Putamen (tissue), 1 donor: ENCODE results near the gene SLC49A4.
A peak's percentile ranks its signal among the peaks of the same experiment; 100 is the strongest.
"Not testable (repeated sequence)": the region's sequence is repeated elsewhere in the genome, so short reads cannot be mapped to it uniquely, and the experiment has no call there.

Experiments
- DNase-seq: peaks from one replicate; pipeline ENCODE4 v3.0.0-alpha.2; 2016; ENCODE audit warnings: low spot score

The SLC49A4 gene, protein sequence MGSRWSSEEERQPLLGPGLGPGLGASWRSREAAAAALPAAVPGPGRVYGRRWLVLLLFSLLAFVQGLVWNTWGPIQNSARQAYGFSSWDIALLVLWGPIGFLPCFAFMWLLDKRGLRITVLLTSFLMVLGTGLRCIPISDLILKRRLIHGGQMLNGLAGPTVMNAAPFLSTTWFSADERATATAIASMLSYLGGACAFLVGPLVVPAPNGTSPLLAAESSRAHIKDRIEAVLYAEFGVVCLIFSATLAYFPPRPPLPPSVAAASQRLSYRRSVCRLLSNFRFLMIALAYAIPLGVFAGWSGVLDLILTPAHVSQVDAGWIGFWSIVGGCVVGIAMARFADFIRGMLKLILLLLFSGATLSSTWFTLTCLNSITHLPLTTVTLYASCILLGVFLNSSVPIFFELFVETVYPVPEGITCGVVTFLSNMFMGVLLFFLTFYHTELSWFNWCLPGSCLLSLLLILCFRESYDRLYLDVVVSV

DNA sequence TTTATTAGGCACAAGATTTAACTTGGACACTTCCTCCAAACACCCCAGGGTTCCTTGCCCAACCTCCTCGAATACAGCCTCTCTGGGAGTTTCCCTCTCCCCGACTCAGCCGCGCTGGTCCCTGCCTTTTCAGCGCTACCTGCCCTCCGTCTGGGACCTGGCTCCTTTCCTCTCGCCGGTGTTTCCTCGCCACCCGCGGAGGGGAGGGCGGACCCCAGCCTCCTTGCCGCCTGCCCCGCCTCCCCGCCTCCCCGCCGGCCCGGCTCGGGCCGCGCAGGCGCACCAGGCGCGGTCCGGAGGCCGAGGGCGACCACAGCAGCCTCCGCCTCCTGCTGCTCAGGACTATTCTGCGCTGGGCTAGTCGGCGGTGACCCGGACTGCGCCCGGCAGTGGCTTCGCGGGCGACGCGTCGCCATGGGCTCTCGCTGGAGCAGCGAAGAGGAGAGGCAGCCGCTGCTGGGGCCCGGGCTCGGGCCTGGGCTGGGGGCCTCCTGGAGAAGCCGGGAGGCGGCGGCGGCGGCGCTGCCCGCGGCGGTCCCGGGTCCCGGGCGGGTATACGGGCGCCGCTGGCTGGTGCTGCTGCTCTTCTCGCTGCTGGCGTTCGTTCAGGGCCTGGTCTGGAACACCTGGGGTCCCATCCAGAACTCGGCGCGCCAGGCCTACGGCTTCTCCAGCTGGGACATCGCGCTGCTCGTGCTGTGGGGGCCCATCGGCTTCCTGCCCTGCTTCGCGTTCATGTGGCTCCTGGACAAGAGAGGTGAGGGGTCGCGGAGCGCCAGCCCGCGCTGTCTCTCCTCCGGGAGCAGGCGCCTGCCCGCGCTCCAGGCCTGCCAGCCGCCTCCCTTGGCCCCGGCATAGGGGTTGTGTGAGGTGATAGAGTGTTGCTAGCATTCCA, at the start of gene SLC49A4:
TSS of gene SLC49A4 (plus strand) at position 291 of the 895 bp plus-strand sequence. CDS start at position 415, 124 bp downstream.
- DNase-seq, result peak; percentile 80

DNA sequence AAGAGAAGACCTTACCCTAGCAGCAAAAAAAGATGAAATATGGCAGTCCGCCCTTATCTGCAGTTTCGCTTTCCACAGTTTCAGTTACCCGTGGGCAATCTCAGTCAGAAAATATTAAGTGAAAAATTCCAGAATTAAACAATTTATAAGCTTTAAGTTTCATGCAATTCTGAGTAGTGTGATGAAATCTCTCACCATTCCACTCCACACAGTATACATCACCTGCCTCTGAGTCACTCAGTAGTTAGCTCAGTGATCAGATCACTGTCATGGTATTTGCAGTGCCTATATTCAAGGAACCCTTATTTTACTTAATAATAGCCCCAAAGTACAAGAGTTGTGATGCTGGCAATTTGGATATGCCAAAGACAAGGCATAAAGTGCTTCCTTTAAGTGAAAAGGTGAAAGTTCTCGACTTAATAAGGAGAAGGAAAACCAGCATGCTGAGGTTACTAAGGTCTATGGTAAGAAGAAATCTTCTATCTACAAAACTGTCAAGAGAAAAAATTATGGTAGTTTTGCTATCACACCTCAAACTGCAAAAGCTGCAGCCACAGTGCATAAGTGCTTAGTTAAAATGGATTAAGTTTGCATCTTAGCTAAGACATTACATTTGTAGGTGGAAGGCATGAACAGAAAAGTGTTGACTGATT, 49.4 kb upstream of the SLC49A4 start:
- DNase-seq, result peak; percentile 16

DNA sequence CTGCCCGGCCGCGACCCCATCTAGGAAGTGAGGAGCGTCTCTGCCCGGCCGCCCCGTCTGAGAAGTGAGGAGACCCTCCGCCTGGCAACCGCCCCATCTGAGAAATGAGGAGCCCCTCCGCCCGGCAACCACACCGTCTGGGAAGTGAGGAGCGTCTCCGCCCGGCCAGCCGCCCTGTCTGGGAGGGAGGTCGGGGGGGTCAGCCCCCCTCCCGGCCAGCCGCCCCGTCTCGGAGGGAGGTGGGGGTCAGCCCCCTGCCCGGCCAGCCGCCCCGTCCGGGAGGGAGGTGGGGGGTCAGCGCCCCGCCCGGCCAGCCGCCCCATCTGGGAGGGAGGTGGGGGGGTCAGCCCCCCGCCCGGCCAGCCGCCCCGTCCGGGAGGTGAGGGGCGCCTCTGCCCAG, 47.6 kb upstream of the SLC49A4 start:
- DNase-seq, result not testable (repeated sequence)

DNA sequence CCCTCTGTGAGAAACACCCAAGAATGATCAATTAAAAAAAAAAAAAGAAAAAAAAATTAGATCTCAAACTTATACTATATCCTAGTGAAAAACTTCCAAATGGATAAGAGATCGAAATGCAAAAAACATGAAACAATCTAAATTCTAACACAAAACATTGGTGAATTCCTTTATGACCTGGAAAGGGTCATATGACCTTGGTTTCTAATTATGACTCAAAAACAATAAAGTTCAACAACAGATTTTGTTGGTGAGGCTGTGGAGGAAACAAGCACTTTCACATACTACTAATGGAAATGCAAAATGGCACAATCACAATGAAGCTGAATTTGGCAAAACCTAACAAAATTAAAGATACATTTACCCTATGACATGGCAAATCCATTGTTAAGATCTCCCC, 46.5 kb upstream of the SLC49A4 start:
- no peak for DNase-seq

DNA sequence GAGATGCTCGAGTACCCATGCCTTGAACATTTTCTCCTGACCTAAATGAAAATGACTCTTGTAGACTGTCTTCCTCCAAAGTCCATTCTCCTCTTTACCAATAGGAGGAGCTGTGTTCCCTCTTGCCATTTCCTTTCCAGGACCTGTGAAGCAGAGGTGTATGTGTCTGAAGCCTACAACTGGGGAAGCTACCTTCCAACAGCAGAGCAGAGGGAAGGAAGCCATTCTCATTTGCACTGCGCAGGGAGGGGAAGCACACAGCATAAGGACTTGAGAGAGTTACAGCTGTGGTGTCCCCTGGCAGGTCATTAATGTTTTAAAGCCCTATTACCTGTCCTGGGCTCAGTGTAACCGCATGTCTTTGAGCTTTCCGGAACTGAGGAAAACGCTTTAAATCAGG, 39.9 kb upstream of the SLC49A4 start:
- DNase-seq, result no peak

DNA sequence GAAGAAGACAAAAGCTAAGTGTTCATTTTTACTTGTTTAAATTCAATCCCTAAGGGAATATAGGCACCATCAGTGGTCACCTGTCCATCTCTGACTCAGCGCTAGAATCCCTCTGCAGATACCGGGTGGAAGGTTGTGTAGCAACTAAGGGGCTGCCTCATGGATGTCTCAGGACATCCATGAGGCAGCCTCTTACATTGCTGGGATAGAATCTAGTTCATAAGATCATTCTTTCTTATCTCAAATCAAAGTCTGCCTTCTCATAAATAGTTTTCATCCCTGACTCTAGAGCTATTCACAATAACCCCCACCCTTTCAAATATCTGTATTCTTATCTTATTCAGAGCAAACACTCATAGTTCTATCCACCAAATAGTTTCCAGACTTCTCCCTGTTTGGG, 39.4 kb upstream of the SLC49A4 start:
- no peak for DNase-seq

DNA sequence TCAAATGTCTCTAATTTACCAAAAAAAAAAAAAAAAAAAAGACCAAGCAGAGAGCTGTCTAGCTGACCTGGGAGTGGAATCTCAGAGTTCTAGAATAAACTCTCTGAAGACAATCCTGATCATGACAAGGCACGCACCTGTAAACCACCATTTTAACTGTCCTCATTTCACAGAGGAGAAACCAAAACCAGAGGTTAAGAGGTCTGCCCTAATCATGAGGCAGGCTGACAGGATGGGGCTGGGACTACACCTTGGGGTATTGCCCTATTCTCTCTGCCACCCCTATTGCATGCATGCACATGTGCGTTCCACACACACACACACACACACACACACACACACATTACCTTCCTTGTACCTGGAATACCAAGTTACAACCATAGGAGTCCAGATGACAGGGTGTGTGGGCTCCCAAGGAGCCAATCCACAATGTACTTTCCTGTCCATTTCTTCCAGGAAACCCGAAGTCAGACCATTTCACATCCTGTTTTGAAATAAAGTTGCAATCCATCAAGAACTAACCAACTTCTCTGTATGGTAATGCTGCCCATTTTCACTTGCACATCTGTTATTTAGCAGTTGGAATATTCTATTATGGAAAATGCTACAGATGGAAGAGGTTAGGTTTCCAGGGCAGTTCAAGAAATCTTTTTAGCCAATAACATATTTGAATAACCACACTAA, 35.9 kb upstream of the SLC49A4 start:
- DNase-seq, result no peak

DNA sequence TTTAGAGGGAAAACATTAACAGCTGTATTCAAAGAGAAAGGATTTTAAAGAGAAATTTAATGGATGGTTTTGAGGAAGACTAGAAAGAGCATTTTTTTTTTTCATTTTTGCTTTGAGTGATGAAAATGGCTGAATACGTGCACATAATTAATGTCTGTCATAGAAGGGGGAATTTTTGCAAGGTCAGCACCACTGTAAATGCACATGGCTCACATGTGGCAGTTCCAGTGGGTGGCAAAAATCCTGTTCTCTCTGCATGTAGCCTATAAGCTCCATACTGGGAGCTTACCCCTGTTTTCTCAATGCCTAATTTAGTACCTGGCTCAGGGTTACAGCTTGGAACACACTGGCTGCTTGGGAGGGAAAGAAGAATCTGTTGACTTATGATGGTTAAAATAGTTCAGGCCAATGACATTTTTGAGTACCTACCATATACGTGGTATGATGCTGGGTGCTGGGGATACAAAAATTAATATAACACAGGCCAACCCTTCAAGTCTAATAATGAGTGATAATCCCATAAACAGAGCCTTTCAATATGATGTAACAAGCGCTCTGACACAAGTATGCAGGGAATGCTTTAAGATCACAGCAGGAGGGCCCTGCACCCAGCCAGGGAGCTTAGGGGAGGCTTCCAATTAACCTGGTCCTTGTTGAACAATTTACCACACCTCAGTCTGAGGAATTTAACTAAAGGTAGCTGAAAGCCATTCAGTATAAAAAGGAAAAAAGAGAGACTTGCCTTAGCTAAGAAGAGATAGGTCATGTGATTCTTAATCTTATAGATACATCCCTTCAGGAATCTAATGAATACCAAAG, 34.2 kb upstream of the SLC49A4 start:
- DNase-seq, result no peak

DNA sequence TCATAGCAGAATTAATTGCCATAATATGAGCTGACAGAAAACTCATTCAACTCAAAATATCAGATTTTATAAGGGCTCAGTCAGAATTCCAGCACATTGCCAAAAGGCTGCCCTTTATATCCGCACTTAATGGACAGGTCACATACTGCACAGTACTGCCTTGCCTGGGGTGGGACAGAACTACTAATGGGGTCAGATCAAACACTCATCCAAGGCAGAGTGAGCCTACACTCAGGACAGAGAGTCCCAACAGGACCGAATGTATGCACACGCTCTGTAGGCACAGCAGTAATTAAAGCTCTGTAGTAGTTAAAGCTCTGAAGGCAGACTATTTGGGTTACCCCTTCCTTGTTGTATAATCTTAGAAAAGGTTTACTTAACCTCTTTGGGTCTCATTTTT, 28.4 kb upstream of the SLC49A4 start:
- no peak for DNase-seq

DNA sequence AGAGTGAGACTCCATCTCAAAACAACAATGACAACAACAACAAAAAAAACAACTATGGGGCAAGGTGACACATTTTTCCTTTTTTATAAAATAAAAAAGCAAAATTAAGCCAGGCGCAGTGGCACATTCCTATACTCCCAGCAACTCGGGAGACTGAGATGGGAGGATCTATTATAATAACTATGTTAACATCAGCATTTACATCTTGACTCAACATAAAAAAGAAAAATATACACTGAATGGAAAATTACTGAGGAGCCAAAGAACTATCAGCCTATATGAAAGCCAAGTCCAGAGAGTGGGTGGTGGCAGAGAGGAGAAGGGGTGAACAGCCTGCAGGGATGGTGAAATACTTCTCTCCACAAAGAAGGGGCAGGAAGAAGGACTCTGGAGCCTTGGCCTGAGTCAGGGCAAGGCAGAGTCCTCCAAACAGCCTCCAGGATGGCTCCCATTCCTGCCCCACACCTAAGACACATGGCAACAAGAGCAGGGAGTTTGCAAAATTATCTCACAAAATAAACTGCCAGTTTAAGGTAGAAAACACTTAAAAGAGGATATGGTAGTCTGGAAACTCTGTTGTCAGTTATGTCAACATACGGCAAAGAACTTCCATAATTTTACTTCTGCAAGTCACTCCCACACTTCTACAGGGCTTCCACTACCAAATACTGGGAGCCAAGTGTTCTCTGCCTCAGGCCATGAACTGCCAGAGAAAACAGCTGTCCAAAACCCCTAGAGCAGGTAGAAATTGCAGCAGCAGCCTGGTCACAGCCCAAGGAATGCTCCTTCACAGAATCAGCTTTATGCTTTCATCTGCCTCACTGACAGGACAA, 27.1 kb upstream of the SLC49A4 start:
- no peak for DNase-seq

DNA sequence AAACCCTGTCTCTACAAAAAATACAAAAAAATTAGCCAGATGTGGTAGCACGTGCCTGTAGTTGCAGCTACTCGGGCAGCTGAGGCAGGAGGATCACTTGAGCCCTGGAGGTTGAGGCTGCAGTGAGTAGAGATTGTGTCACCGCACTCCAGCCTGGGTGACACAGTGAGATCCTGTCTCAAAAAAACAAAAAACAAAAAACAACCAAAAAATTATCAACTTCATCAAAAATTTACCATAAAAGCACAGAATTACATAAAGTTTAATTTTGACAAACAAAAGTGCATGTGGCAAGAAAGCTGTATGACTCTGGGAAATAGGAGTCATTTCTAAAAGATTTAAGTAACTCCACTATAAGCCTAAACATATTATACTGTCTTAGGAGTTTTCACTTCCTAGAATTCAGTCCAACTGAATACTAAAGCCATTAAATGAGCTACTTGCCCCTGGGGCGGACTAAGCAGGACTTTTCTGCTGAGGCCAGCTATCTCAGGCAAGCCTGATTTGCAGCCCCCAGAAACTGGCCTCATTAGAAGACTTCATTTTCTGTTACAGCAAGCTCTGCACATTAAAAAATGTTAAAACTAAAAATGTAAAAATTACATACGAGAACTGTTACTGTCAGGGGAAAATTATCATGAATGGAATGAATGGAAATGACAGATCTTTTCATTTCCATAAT, 24.2 kb upstream of the SLC49A4 start:
- no peak for DNase-seq

DNA sequence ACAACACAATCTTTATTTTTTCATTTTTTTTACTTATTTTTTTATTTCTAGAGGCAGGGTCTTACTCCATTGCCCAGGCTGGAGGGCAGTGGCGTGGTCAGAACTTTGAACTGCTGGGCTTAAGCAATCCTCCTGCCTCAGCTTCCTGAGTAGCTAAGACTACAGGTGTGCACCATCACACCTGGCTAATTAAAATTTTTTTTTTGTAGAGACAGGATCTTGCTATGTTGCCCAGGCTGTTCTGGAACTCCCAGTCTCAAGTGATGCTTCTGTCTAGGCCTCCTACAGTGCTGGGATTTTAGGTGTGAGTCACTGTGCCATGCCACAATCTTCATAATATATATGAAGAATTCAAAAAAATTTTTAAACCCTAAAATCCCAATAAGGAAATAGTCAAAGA, 22.0 kb upstream of the SLC49A4 start:
- no peak for DNase-seq

DNA sequence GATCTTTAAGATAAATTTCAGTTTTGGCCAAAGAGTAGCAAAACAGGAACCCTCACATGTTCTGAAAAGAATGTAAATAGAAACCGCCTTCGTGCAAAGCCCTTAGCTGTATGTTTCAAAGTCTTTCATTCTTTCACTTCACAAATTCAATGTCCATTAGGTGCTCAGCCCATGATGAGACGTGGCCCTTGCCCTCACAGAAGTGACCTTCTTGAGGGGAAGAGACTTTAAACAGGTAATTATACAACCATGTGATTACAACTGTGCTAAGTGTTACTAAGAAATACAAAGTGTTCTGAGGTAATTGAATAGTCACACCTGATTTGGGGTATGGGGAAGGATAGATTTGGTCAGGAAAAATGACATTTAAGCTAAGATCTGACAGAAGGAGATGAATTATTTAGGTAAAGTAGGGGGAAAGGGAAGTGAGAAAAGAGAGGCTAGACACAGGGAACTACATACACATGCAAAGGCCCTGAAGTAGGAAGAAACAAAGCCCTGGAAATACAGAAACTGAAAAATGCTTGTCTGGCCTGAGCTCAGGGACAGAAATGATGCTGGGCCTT, 20.8 kb upstream of the SLC49A4 start:
- no peak for DNase-seq

DNA sequence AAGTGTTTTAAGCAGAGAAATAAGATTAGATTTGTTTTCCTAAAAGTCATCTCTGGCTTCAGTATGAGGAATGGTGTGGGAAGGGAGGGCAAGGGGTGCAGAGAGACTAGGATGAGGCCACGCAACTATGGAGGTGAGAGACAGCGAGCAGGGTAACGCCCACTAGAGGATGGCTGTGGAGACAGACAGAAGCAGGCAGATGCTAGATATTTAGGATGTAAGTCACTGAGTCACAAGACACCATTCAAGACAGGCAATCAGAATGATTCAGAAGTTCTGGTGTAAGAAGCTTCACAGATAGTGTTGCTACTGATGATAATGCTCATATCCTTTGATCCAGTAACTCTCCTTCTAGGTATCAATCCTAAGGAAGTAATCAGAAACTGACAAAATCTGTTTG, 20.3 kb upstream of the SLC49A4 start:
- no peak for DNase-seq

DNA sequence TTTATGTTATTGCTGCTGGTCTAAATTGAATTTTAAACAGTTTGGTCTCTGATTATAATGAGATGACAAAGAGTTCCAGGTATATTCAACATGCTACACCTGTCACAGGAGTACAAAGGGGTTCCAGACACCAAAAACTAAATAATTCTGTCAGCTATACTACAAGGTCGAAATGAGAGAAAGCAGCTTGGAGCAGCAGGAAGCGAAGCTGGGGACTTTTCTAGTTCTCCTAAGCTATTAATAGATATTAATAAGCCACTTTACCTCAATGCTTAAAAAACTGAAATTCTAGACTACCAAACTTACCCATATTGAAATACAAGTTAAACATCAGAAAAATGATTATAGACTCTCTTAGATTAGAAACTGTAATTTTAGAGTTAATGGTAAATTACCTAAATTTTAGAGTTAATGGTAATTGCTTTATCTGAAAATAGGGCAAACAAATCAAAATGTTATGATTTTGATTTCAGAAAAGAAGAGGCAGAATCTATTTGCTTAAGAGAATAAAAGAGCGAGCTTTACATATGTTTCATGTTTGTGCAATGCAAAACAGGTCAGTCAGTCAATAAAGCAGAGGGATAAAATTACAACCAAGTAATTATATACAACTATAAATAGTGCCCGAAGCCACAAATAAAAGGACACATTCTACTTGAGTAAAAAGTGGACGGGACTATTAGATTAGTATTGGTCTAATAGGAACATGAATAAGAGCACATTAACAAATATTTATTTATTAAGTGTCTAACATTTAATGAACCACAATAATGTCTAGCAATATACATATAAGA, 18.0 kb upstream of the SLC49A4 start:
- no peak for DNase-seq

DNA sequence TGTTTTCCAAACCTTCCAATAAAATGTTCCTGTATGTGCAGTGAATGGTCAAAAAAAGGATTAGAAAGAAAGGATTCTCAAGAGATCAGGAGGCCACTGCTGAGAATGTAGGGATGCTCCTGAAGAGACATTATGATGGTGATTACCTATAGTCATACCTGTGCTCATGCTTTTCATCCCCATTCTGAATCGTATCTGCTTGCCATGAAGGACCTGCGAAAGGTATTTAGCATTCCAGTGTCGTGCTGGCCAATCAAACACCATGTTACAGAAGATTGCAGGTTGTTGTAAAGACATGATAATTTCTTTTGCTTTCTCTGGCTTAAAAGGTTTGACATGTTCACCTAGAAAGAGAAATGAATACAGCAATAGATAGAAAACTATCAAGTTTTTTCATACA, 17.3 kb upstream of the SLC49A4 start:
- no peak for DNase-seq

DNA sequence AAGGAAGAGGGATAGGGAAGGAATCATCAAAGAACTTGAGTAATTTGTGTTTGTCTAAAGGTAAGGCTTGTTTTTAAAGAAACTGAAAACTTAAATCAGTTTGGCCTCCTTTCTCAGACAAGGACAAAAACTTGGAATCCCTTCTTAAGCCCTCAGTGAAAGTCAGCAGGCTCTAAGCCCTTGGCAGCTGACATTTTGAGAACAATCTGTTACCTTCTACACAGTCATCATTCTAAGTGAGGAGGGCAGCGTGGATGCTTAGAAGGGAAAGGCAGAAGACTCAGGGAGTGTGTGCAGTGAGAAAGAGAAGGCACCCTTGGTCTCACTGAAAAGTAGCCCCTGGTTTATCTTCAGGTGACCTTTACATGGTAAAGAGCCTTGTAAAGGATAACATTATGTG, 12.1 kb upstream of the SLC49A4 start:
- no peak for DNase-seq

DNA sequence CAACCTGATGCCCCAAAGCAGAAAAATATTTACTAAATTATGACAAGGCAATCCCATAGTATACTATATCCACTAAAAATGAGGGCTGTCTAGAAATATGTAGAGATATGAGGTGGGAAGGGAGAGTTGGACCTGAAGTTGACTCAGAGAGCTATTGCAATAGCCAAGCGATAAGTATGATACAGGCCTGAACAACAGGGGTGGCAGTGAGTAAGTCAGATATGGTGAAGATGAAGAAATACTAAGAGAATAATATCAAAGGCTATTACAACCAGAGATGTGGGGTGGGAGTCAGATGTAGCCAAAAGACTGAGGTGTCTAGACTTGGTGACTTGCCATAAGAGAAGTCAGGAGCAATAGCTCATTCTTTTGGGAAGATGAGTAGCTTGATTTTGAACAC, 10.4 kb upstream of the SLC49A4 start:
- no peak for DNase-seq
